IPS DF 19.7 (cell line): ENCODE results near the gene FRS3.
A peak's percentile ranks its signal among the peaks of the same experiment; 100 is the strongest.

Experiments used
- DNase-seq: peaks from one replicate; pipeline ENCODE4 v3.0.0-alpha.2; 2013; ENCODE audit warnings: low read depth, low spot score

FRS3 gene

GRCh38 chr6:41741625-41742490 lies 37.8 kb downstream of the FRS3 start:
- no peak for DNase-seq

- DNase-seq: no peak
These were observed 39.1 kb downstream of the FRS3 start for GRCh38 chr6:41740366-41741162.

DNA sequence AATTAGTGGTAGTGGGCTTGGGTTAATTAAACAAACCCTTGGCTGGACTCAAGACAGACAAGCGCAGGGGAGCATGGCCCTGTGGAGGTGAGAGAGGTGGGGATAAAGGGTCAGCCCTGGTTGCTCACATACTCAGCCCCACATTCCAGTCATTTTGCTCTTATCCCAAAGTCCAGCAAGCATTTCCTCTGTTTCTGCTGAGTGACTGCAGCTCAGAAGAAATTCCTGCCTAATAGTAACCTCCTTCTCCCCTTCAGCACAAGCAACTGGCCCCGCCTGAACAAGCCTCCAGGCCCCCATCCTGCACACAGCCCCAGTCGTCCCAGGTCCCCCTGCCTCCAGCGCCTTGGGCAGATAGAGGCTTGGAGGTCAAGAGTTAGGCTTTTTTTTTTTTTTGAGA lies 40.7 kb downstream of the FRS3 start:
- DNase-seq: no peak

GRCh38 chr6:41737591-41738130 lies 42.0 kb downstream of the FRS3 start:
- DNase-seq: no peak

DNA sequence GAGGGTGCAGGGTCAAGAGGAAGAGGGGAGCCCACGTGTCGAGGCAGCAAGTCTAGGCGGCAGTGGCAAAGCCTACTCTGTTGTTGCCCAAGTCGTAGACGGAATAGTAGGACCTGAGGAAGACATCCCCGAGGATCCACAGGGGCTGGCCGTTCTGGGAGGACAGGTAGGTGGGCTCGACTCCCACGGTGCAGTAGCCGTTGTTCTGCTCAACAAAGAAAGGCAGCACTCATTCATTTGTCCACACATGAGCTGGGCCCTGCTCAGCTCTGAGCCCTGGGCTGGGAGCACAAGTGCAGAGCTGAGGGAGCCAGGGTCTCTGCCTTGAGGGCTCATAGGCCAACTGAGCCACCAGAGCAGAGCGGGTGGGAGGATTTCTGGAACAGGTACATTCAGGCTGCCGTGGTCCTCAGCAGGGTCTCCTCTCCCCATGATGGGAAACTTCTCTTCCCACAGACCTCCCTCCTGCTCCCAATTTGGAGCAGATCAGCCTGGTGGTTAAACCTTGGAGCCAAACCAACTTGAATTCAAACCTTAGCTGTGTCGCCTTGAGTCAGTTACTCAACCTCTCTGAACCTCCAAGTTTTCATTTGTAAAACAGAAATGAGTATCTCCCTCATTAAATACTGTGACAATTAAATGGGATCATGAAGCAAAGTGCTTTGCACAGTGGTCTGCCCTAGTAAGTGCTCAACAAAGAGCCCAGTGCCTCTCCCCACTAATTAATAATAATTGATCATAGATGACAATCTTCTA lies 42.7 kb downstream of the FRS3 start:
- no peak for DNase-seq

GRCh38 chr6:41736186-41736733 lies 43.4 kb downstream of the FRS3 start:
- DNase-seq: no peak

DNA sequence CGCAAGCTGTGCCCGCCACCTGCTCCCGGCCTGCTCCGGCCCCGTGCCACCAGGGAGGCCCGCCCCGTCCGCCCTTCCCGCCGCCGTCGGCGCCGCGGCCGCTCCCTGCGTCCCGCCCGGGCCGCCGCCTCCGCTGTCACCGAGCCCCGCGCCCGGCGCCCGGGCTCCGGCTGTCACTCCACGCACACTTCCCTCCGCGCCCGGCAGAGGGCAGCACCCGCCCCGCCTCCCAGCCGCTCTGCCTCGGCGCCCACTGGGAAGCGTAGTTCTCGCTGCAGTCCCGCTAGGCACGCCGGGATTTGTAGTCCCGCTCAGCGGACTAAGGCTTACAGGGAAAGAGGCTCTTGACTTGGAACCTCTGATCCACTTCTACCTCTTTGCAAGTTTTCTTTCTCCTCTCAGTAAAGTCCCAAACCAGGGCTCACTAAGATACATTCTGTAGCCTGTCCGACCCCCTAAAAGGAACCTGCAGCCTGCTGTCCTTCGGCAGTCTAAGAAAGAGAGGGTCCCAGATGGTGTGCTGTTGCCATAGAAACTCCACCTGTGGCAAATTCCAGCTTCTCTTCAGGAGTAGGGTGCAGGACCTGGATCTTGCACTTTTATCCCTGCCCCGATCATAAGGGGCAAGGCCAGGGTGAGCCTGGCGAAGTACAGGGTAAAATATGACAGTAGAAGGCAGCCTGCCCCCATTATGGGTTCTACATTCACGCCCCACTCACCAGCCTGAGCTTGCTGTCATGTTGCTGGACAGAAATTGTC lies 44.1 kb downstream of the FRS3 start, which contains the start of gene TFEB:
TSS of gene TFEB (minus strand) at position 182 of the 759 bp plus-strand sequence. CDS start 44,395 bp downstream, outside the sequence.
- no peak for DNase-seq

DNA sequence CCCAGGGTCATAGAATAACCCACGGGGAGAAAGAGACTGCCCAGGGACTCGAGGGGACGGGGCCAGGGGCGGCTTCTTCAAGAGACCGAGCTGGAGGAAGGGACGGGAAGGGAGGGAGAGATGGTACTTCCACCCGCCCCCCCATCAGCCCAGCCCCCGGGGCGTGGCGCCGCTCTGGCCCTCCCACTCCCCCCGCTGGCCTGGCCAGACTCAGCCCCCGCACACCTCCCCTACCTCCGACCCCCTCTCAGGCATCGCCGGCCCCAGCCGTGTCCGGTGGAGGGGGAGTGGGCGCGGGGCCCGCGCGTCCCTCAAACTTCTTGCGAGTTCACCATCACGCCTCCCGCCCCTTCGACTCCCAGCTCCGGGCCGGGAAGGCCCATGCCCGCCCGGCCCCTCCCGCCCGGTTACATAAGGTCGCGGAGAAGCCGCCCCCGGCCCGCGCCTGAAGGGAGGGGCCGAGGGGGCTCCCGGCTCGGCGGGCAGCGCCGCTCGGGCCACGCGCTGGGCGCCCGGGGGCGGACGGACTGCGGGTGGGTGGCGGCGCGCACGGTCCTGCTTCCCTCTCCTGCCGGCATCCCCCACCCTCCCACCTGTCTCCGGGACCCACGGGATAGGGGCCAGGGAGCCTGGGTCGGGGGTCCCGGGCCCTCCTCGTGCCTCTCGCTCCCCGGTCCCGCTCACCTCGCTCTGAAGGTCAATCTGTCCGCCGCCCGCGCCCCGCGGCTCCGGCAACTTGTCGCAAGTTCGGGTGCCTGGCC lies 44.9 kb downstream of the FRS3 start:
- no peak for DNase-seq

DNA sequence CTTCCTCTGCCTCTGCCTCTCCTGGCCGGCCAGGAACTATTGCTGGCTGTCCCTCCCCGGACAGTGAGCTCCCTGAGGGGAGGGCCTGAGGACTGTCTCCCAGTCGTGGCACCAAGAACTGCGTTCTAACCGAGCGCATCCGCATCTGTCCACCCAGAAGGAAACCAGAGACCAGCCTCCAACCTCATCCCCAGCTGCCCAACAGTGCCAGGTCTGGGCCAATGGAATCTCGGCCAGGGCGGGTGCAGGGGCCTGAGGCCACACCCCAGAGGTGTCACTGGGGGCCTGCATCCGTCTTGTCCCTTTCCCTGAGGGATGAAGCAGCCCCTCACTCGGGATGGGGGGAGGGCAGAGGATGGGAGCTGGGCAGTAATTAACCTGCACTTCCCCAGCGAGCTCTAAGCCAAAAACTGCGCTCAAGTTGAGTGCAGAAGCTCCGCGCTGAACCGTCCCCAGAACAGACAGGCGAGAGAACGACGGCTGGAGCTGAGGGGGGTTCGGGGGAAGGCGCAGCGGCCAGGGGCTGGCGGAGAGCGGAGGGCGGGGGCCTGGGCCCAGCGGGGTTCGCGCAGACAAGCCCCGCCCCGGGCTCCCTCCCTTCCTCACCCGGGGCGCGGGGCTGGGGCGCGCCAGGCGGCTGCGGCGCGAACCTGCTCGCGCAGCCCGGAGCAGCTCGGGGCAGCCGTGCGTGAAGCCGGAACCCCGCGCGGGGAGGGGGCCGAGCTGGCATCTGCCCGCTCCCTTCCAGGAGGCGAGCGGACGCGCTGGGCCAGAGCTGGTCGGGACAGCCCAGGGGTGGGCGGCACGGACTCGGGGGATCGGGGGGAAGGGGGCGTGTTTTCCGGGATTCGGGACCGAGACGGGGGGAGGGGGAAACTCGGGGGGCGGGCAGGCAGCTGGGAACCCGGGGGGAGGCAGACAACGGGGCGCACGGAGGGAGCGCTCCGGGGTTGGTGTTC lies 45.7 kb downstream of the FRS3 start:
- peak; percentile 40 for DNase-seq

DNA sequence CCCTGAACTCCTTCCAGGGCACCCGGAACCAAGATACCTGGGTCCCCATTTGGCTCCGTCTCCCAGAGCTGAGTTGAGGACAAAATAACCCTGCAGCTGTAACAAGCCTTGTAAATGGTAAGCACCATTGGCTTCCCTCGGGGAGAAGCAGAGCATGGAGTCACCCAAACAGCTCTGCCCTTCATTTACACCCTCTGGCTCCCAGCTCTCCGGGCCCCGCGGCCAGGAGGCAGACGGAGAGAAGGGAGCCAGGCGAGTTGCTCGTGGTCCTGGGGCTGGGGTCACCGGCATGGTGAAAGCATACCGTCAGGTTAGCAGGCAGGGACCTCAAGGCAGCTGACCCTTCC lies 46.4 kb downstream of the FRS3 start:
- no peak for DNase-seq

- no peak for DNase-seq
These were observed 46.9 kb downstream of the FRS3 start for GRCh38 chr6:41732591-41733359.

DNA sequence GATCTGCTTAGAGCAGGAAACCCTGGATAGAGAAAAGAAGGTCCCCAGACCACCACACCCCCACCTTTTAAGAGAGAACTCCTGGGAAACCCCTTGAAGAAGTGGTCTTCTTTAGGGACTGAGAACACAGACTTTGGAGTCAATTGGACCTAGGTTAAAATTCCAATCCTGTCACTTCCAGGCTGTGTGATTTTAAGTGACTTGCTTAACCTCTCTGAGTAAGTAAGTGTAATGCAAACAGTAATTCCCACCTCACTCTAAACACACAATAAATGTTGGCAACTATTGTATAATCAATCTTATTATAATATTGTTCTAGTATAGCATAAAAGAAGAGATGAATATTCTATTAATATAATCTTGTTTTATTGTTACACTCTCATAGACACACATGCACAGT lies 47.6 kb downstream of the FRS3 start:
- no peak for DNase-seq

DNA sequence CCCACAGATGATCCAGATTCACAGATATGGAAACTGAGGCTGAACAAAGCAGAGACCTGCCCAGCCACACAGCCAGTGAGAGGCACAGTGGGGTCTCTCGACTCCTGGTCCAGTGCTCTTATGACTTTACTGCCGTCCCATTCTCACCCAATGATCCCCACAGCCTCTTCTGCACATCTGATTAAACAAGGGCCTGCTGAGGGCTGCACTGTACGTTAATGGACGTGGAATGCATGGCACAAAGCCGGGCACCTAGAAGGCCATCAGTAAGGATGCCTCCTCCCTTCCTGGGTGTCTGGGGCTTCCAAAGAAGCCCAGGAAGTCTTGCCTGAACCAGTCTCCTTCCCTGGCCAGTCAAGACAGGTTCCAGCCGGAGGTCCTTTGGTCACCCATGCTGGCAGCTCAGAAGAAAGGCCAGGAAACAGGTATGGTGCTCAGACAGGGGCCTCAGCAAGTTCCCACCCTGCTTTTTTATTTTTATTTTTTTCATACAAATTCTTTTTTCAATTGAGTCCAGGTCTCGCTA lies 48.1 kb downstream of the FRS3 start:
- no peak for DNase-seq

DNA sequence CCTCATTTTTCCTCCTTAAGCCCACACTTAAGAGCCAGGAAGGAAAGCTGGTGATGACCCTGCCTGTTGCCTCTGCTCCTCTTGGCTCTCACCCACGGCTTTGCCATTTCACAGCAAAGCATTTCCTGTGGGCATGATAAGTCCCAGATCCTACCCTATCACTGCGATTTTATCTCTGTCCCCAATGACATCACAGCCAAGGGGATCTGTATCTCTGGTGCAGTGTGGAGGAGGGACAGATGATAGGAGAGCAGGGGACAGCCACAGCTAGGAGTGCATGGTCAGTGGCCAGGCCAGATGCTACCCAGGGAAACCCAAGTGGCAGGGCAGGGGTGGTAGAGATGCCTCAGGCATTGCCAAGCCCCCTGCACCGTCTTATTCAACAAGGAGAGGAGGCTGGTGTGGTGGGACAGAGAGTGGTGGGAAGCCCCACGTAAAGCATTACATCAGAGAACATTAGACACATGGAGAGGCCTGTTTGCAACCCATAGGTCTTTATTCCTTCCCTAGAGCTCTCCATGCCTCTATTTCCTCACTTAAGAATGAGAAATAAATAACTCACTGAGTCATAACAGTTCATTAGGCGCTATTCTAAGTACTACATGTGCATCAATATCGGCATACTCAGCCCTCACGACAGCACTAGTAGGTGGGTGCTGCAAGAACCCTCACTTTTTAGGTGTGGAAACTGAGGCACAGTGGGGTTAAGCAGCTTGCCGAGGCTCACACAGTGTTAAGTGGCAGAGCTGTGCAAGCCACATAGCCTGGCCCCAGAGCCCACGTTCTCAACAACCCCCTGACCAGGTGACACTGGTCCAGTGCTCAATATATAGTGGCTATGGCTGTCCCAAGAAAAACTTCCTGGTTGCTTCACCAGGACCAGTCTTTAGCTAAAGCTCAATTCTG lies 48.9 kb downstream of the FRS3 start:
- DNase-seq: no peak

- DNase-seq: no peak
These were observed 50.1 kb downstream of the FRS3 start for GRCh38 chr6:41729624-41730023.

DNA sequence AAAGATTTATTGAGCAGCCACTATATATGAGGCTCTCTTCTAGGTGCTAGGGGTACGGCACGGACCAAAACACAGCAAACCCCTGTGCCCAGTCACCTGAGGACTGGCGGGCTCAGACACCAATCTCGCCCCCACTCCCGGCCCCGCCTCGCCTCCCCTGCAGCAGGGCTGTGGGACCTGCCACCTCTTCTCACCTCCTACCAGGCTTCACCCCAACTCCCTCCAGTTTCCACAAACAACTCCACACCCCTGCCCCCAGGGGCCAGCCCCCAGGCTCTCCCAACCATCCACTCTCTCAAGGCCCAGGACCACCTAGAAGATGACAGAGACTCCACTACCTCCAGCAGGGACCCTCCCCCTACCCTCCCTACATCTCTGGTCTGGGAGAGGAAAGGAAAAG lies 50.7 kb downstream of the FRS3 start:
- DNase-seq: no peak
